ENCODE results near the gene ESAM.

ESAM gene

DNA sequence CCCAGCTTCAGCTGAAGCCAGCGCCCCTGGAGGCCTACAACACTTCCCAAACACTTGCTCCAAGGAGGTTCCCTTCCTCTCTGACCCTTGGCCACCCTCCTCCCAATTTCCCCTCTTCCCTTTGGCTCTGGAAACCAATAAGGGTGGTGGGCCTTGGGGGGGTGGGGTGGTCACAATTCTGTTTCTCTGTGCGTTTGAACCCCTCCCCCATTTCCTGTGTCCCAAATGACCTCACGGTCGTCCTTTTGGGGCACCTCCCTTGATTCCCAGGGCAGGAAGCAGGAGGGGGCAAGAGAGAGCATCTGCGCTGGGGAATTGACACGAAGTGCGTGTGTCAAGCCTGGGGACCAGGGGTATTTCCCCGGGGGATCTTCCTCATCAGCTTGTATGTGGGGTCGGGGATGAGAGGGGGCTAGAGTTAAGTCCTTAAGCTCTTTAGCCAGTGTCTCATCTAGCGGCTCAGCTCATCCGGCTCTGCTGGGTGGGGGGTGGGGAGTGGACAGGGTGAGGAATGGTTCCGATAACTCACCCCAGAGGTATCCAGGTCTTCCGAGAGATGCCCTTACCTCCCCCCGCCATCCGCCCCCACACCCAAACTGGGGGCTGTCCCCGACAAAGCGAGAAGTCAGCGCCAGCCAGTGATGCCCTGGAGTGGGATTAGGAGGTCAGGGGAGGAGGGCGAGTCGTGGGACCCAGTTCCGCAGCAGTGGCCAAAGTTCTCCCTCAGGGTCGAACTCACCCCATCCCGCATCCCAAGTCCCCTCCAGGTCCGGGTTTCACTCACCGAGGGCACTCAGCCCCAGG, 587 bp downstream of the ESAM start:
- Histone ChIP-seq H3K9ac (ENCODE audit: low read depth, low read length) (peak overlapping the region; percentile 45; the same call in 1 of the 2 replicates), H3K36me3 (ENCODE audit: insufficient read depth, low read length) (peaks cover 4% of the 10 kb centered on the region; the same call in 1 of the 2 replicates), H3K4me1 (ENCODE audit: insufficient read depth, low read length) (peaks cover 16% of the 10 kb centered on the region), H3K9me3 (ENCODE audit: control insufficient read depth, insufficient read depth, low read length) (no peaks in the 10 kb centered on the region)

DNA sequence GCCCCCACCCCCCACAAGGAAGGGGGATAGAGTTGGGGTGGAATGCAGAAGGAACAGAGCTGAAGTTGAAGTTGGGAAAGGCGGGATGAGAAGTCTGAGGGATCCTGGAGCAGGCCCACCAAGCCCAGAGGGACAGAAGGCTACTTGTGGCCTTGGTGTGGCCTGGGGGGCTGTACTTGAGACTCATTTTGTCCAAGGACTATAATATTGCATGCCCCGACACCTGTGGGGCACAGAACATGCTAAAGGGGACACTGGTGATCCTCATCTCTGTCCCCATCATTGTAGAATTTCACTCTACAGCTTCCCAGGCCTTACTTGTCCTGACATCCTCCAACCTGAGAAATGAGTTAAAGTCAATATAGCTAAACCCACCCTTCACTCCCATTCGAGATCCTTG, 1.3 kb downstream of the ESAM start:
- H3K9me3 ChIP-seq (ENCODE audit: control insufficient read depth, insufficient read depth, low read length) = no peaks in the 10 kb centered on the region
- peaks cover 16% of the 10 kb centered on the region for H3K4me1 ChIP-seq (ENCODE audit: insufficient read depth, low read length)
- peaks cover 4% of the 10 kb centered on the region; the same call in 1 of the 2 replicates for H3K36me3 ChIP-seq (ENCODE audit: insufficient read depth, low read length)
- H3K9ac ChIP-seq (ENCODE audit: low read depth, low read length) = 0 out of 2 replicates have a peak overlapping the region, but pooled peaks have one; percentile 46

DNA sequence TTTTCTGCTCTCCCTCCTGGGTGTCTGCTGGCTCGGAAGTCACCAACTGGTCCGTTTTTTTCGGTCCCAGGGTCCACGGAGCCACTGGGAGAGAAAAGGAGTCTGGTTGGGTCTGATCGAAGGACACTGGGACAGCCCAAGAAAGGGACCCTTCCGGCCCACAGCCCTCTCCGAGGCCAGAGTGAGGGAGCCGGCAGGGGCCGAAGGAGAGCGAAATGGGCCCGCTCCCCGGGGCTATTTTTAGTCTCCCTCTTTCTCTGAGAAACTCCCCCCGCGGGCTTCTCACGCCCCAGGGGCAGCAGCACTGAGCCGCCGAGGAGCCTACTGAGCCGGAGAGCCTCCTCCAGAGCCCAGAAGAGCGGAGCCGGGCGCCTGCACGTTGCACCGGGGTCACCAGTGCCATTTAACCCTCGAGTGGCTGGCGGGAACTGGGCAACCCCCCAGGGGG, 1.9 kb downstream of the ESAM start:
- H3K9ac ChIP-seq (ENCODE audit: low read depth, low read length) = peak overlapping the region; percentile 46
- H3K4me1 ChIP-seq (ENCODE audit: insufficient read depth, low read length) = peaks cover 16% of the 10 kb centered on the region
- no peaks in the 10 kb centered on the region for H3K36me3 ChIP-seq (ENCODE audit: insufficient read depth, low read length)
- no peaks in the 10 kb centered on the region for H3K9me3 ChIP-seq (ENCODE audit: control insufficient read depth, insufficient read depth, low read length)

DNA sequence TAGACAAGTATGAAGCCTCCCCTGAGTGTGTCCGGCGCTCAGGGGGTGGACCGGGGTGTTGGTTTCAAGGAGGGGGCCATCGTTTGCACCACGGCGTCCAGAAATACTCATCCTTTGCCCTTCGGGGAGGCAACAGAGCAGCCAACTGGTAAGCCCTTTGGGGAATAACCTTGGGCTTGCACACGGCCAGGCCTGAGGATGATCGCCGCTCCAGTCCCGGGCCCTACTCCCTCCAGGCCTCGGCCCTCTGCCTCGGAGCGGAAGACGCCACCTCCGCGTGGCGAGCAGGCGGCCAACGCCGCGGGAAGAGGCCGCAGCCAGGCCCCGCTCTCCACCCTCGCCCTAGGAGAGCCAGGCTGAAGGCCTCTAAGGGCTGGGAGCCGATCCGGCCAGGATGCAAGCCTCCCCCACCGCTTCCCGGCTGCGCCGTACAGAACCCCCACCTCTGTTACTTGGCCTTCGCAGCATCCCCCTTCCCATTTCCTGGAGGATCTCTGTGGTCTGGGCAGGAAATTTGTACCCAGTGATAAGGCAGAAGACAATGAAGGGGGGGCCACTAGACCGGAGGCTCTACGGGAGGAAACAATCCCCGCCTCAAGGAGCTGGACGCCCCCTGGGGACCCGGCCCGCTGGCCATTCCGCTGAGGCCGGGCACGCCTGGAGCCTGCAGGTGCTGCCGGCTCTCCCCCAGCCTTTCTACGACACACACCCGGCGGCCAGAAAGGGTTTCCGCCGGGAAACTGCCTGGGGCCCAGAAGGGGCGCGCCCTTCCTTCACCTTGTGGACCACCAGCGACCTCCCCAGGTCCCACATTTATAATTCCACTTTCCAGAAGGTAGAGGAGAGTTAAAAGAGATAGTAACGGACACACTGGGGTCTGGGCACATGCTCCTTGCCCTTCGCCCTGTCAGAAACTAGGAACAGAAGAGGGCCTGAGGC, 2.6 kb downstream of the ESAM start:
- Histone ChIP-seq H3K9ac (ENCODE audit: low read depth, low read length) (peak overlapping the region; percentile 46), H3K9me3 (ENCODE audit: control insufficient read depth, insufficient read depth, low read length) (no peaks in the 10 kb centered on the region), H3K36me3 (ENCODE audit: insufficient read depth, low read length) (no peaks in the 10 kb centered on the region), H3K4me1 (ENCODE audit: insufficient read depth, low read length) (peaks cover 16% of the 10 kb centered on the region)

DNA sequence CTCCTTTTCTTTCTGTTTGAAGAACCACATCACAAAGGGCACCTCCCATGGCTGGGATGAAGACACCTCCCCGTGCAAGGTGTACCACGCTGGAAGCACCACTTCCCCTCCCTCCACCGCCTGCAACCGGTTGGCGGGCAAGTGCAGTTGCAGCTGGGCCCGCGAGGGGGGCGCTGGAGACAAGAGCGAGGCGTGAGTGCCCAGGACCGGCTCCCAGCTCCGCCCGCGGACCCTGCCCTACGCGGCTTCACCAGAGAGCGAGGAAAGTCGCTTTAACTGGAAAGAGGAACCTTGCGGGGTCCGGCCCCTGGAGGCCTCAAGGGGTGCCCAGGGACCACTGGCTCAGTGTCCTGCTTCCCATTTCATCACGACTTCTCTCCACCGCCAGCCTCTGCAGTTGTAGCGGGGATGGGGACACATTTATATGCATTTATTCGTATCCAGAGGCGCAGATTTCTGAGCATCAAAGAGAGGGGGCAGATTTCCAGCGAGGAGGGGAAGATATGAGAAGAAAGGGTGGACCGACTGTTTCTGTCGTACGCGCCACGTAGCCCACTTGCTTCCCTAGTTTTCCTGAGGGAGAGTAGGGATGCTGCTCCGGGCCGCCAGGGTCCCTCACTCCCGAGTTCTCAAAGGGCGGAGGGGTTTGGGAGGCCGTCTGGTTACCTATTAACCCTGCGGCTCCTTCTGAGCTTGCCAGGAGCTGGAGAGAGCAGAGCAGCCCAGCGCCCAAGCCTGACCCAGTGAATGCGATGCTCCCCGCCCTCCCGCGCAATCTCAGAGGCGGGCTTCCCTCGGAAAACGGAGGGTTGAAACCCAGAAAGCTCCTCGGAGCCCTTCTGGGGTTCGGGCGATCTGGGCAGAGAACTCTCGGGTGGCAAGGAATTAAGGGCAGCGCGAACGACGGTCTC, 3.5 kb downstream of the ESAM start:
- Histone ChIP-seq H3K4me1 (ENCODE audit: insufficient read depth, low read length) (peaks cover 20% of the 10 kb centered on the region), H3K9ac (ENCODE audit: low read depth, low read length) (peak overlapping the region; percentile 46; the same call in 1 of the 2 replicates), H3K9me3 (ENCODE audit: control insufficient read depth, insufficient read depth, low read length) (no peaks in the 10 kb centered on the region), H3K36me3 (ENCODE audit: insufficient read depth, low read length) (no peaks in the 10 kb centered on the region)

DNA sequence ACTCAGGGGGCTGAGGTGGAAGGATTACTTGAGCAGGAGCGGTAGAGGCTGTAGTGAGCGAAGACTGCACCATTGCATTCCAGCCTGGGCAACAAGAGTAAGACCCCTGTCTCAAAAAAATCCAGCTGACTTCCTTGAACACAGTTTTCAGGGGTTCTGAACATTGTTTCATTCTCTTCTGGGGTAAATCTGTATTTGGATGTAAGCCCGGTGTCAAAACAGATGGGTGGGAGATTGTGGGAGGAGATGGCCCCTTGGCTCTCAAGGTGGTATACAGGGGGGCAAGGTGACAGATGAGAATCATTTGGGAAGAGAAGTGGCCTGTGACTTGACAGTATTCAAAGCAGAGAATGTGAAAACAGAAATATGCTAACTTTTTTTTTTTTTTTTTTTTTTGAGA, 4.8 kb downstream of the ESAM start:
- H3K4me1 ChIP-seq (ENCODE audit: insufficient read depth, low read length) = peaks cover 28% of the 10 kb centered on the region
- H3K9ac ChIP-seq (ENCODE audit: low read depth, low read length) = no peak overlapping the region
- H3K9me3 ChIP-seq (ENCODE audit: control insufficient read depth, insufficient read depth, low read length) = no peaks in the 10 kb centered on the region
- H3K36me3 ChIP-seq (ENCODE audit: insufficient read depth, low read length) = no peaks in the 10 kb centered on the region

DNA sequence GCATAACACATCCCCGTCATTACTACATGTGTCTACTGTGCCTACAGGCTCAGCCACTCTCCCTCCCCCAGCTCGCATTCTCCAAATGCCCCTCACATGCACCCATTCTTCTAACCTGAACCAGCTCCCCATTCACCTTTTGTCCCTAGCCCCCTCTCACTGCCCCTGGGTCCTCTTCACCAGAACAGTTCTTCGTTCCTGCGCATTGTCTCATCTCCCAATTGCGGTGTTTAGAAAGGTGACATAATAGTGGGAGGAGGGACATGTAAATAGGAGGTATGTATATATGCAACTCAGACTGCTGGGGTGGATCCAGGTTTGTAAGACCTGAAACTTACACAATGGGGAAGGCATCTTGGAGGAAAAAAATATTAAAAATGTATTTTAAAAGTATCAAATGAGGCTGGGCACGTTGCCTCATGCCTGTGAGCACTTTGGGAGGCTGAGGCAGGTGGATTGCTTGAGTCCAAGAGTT, 5.3 kb downstream of the ESAM start:
- H3K9me3 ChIP-seq (ENCODE audit: control insufficient read depth, insufficient read depth, low read length) = no peaks in the 10 kb centered on the region
- no peak overlapping the region for H3K9ac ChIP-seq (ENCODE audit: low read depth, low read length)
- H3K4me1 ChIP-seq (ENCODE audit: insufficient read depth, low read length) = peaks cover 28% of the 10 kb centered on the region
- H3K36me3 ChIP-seq (ENCODE audit: insufficient read depth, low read length) = no peaks in the 10 kb centered on the region

DNA sequence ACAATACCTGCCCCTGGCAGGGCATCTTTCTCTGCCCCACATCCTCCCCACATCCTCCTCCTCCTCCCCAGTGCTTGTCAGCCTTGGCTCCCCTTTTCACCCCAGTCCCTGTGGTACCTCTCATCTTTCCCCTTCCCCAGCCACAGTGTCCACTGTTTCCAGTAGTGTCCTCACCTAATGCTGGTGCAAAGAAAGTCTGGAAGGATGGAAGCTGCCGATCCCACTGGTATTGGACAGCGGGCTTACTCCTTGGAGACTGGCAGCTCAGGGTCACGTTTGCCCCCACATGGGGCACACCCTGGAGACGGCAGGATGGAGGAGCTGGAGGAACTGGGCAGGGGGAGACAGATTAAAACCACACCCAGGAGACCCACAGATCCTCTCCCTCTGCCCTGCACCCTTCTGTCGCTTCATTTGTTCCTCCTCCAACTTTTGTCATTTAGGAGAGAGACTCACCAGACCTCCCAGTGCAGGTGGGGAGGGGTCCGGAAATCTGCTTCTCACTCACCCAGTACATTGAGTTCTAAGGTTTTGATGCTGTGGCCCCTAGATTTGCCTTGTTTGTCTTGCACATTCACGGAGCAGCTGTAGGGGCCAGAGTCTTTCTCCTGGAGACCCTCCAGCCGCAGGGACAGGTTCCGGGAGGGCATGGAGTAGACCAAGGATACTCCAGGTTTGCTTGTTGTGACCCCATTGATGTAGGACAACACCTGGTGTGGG, 5.9 kb downstream of the ESAM start:
- no peak overlapping the region for H3K9ac ChIP-seq (ENCODE audit: low read depth, low read length)
- H3K36me3 ChIP-seq (ENCODE audit: insufficient read depth, low read length) = no peaks in the 10 kb centered on the region
- no peaks in the 10 kb centered on the region for H3K9me3 ChIP-seq (ENCODE audit: control insufficient read depth, insufficient read depth, low read length)
- H3K4me1 ChIP-seq (ENCODE audit: insufficient read depth, low read length) = peaks cover 28% of the 10 kb centered on the region

DNA sequence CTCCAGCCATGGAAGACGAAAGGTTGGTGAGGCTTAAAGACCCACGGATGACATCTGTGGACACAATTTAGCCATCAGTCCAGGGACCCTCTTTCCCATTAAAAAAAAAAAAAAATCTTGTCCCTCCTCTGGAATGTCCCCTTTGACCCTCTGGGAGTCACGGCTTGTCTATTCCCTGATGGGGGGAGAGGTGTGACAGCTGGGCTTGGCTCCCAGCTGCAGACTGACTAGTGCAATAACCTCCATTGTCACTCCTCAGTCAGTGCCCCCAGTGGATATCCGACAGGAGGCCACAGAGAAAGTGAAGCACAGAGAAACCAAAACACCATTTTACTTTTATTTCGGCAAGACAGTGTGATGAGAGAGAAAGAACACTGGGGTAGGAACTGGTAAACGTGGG, 7.4 kb downstream of the ESAM start:
- Histone ChIP-seq H3K36me3 (ENCODE audit: insufficient read depth, low read length) (no peaks in the 10 kb centered on the region), H3K4me1 (ENCODE audit: insufficient read depth, low read length) (peaks cover 21% of the 10 kb centered on the region), H3K9ac (ENCODE audit: low read depth, low read length) (no peak overlapping the region), H3K9me3 (ENCODE audit: control insufficient read depth, insufficient read depth, low read length) (no peaks in the 10 kb centered on the region)

DNA sequence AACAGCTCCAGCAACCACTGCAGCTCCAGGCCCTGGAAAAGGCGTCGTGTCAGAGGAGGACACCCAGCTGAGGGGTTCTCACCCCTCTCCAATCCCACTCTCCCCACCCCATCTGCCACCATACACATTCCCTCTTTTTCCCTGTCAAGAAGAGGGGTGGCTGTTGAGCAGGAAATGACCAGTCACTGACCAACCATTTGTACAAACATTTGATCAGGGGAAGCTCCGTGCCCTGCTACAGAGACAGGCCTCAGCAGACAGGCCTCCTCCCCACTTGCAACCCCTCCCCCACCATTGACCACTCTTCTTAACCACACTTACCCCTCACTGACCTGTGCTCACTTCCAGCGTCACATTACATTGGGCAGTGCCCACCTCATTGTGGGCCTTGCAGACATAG, 7.8 kb downstream of the ESAM start:
- no peak overlapping the region for H3K9ac ChIP-seq (ENCODE audit: low read depth, low read length)
- peaks cover 21% of the 10 kb centered on the region for H3K4me1 ChIP-seq (ENCODE audit: insufficient read depth, low read length)
- H3K36me3 ChIP-seq (ENCODE audit: insufficient read depth, low read length) = no peaks in the 10 kb centered on the region
- H3K9me3 ChIP-seq (ENCODE audit: control insufficient read depth, insufficient read depth, low read length) = no peaks in the 10 kb centered on the region

DNA sequence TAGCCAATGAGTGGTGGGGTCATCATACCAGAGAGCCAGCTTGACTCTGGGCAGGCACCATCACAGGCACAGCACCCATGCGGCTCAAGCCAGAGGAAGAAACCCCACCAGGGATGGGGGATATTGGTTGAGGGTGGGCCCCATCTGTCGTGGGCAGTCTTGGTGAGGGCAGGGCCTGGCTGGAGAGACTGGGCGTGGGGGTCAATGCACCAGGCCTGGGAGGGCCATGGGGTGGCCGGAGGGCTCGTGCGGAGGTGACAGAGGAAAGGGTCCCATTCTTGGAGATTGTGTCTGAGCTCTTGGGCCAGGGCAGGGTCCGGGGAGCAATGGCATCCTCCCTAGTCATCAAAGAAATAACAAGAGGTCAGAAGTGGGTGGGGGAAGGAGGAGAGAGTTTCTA, 8.5 kb downstream of the ESAM start:
- Histone ChIP-seq H3K4me1 (ENCODE audit: insufficient read depth, low read length) (peaks cover 21% of the 10 kb centered on the region), H3K36me3 (ENCODE audit: insufficient read depth, low read length) (no peaks in the 10 kb centered on the region), H3K9ac (ENCODE audit: low read depth, low read length) (no peak overlapping the region), H3K9me3 (ENCODE audit: control insufficient read depth, insufficient read depth, low read length) (no peaks in the 10 kb centered on the region)

DNA sequence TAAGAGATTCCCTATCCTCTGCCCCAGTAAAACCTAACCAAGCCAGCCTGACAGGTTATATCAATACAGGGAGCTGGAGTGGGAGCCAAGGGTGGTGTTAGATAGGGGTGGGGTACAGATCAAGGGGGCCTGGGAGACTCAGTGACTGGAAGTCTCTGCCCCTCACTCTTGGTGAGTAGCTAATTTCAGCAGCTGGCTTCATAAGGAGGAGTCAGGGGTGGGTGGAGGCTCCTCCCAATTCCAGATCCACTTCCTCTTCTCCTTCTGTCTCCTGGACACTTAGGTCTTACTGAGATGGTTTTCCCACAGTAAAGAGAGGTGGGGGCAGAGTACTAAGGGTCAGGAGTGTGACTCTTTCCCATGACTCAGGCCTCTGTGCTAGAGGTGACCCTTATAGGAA, 8.9 kb downstream of the ESAM start:
- Histone ChIP-seq H3K9me3 (ENCODE audit: control insufficient read depth, insufficient read depth, low read length) (no peaks in the 10 kb centered on the region), H3K4me1 (ENCODE audit: insufficient read depth, low read length) (peaks cover 21% of the 10 kb centered on the region), H3K36me3 (ENCODE audit: insufficient read depth, low read length) (no peaks in the 10 kb centered on the region), H3K9ac (ENCODE audit: low read depth, low read length) (no peak overlapping the region)

DNA sequence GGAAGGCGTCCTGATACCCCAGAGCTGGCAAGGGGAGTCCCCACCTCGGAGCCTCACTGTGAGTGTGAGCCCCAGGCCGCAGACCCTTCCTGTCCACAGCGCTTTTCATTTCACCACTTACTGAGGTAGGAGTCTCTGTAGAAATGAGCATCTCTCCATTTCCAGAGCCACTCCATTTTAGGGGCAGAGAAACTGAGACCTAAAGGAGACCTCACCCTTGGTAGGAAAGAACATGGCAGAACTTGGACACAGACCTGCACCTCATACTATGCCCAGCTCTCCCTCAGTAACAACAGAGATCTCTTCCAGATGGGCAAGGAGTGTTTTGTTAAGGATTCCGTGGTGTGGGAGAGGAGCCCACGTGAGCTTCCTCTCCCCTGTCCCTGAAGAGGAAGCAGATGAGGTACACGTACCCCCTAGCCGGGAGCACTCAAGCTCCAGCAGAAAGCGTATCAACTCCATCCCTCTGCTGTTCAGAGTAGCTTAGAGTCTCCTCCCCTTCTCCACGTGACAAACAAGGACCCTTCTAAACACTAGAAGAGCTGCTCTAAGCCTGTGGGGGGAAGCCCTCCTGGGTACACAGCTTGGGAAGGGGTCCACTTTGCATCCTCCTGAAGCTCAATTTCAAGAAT, 9.5 kb downstream of the ESAM start:
- no peaks in the 10 kb centered on the region for H3K9me3 ChIP-seq (ENCODE audit: control insufficient read depth, insufficient read depth, low read length)
- peak overlapping the region; percentile 49; the same call in 1 of the 2 replicates for H3K9ac ChIP-seq (ENCODE audit: low read depth, low read length)
- H3K4me1 ChIP-seq (ENCODE audit: insufficient read depth, low read length) = peaks cover 23% of the 10 kb centered on the region
- H3K36me3 ChIP-seq (ENCODE audit: insufficient read depth, low read length) = no peaks in the 10 kb centered on the region
